Measurements from ENCODE around the gene SLC35A3.

DNA sequence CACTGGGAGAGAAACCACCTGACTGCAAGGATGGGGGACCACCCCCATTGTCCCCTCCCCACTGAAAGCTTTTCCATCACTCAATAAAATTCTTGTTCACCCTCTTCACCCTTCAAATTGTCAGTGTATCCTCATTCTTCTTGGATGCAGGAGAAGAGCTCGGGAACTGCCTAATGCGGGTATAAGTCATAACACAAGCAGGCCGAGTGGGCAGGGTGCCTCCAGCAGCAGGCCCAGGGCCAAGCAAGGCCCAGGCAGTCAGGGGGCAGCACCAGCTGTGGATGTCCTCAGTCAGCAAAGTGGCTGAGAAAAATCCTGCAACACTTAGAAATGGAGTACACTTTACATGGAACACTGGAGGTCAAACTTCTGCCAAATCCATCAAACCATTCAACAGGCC lies 33.7 kb upstream of the SLC35A3 start:
- TF ChIP-seq SRSF1 (IDR thresholded peaks at IDR 0.05; ENCODE audit: low read depth, low read length) (no peak), CHD2 (IDR thresholded peaks at IDR 0.05; ENCODE audit: low read depth, low read length) (no peak), TEAD2 (tag; IDR thresholded peaks at IDR 0.05) (no peak), NFRKB (IDR thresholded peaks at IDR 0.05; ENCODE audit: low read depth) (no peak)
- TF ChIP-seq, protein P1, sequence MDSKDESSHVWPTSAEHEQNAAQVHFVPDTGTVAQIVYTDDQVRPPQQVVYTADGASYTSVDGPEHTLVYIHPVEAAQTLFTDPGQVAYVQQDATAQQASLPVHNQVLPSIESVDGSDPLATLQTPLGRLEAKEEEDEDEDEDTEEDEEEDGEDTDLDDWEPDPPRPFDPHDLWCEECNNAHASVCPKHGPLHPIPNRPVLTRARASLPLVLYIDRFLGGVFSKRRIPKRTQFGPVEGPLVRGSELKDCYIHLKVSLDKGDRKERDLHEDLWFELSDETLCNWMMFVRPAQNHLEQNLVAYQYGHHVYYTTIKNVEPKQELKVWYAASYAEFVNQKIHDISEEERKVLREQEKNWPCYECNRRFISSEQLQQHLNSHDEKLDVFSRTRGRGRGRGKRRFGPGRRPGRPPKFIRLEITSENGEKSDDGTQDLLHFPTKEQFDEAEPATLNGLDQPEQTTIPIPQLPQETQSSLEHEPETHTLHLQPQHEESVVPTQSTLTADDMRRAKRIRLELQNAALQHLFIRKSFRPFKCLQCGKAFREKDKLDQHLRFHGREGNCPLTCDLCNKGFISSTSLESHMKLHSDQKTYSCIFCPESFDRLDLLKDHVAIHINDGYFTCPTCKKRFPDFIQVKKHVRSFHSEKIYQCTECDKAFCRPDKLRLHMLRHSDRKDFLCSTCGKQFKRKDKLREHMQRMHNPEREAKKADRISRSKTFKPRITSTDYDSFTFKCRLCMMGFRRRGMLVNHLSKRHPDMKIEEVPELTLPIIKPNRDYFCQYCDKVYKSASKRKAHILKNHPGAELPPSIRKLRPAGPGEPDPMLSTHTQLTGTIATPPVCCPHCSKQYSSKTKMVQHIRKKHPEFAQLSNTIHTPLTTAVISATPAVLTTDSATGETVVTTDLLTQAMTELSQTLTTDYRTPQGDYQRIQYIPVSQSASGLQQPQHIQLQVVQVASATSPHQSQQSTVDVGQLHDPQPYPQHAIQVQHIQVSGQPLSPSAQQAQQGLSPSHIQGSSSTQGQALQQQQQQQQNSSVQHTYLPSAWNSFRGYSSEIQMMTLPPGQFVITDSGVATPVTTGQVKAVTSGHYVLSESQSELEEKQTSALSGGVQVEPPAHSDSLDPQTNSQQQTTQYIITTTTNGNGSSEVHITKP (IDR thresholded peaks at IDR 0.05; ENCODE audit: partially characterized antibody) = no peak
- TF ChIP-seq, protein P2, sequence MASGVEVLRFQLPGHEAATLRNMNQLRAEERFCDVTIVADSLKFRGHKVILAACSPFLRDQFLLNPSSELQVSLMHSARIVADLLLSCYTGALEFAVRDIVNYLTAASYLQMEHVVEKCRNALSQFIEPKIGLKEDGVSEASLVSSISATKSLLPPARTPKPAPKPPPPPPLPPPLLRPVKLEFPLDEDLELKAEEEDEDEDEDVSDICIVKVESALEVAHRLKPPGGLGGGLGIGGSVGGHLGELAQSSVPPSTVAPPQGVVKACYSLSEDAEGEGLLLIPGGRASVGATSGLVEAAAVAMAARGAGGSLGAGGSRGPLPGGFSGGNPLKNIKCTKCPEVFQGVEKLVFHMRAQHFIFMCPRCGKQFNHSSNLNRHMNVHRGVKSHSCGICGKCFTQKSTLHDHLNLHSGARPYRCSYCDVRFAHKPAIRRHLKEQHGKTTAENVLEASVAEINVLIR (CRISPR knock-in tag; IDR thresholded peaks at IDR 0.05) = no peak
